Fibroblast of villous mesenchyme (primary cell): Measurements from ENCODE around the gene C2CD4B. TPM values are rescaled to one million over a fixed set of nuclear protein-coding genes. Genes with fewer than 3 reads are reported as not detected.

ENCODE experiments used
- DNase-seq: peaks from one replicate; pipeline ENCODE4 v3.0.0-alpha.2; 2010; ENCODE audit warnings: low read depth
- H3K4me3 ChIP-seq: 2 replicates; pipeline ENCODE4 v1.5.1; 2011; ENCODE audit warnings: low read depth, mild to moderate bottlenecking, low read length
- CTCF ChIP-seq: IDR thresholded peaks from 2 replicates; pipeline ENCODE4 v1.5.1; 2012; ENCODE audit warnings: low read depth, mild to moderate bottlenecking, low read length; ENCODE audit not compliant: insufficient read depth
- total RNA-seq: library from RNA; depleted of rRNA; stranded (reverse); fragments of >200 nt; gene quantifications from 2 replicates; pipeline ENCODE4 v1.2.3, GENCODE V29; 2012

Gene C2CD4B
- total RNA-seq, 1 donor: not detected

GRCh38 chr15:62190675-62191074 is 25.6 kb upstream of the C2CD4B start:
- DNase-seq: no peak
- no peak overlapping the region for H3K4me3 ChIP-seq
- TF ChIP-seq CTCF: no peak

- TF ChIP-seq CTCF: no peak
- H3K4me3 ChIP-seq: no peak overlapping the region
- no peak for DNase-seq
Measured at GRCh38 chr15:62190274-62190673, 25.2 kb upstream of the C2CD4B start.

- TF ChIP-seq CTCF: no peak
- DNase-seq: no peak
- H3K4me3 ChIP-seq: no peak overlapping the region
Measured at GRCh38 chr15:62188744-62189143, 23.7 kb upstream of the C2CD4B start.

GRCh38 chr15:62187910-62188309 is 22.8 kb upstream of the C2CD4B start:
- no peak for DNase-seq
- TF ChIP-seq CTCF: no peak
- no peak overlapping the region for H3K4me3 ChIP-seq

- no peak for DNase-seq
- no peak for TF ChIP-seq CTCF
- H3K4me3 ChIP-seq: no peak overlapping the region
Measured at GRCh38 chr15:62187425-62187824, 22.3 kb upstream of the C2CD4B start.

GRCh38 chr15:62186578-62186977 is 21.5 kb upstream of the C2CD4B start:
- TF ChIP-seq CTCF: no peak
- no peak for DNase-seq
- no peak overlapping the region for H3K4me3 ChIP-seq

- DNase-seq: no peak
- H3K4me3 ChIP-seq: no peak overlapping the region
- no peak for TF ChIP-seq CTCF
Measured at GRCh38 chr15:62183130-62183529, 18.0 kb upstream of the C2CD4B start.
